GM18520 (cell line): Measurements from ENCODE around the gene INO80.
"Not testable (repeated sequence)": the region's sequence is repeated elsewhere in the genome, so short reads cannot be mapped to it uniquely, and the experiment has no call there.

Experiments used
- ATAC-seq: cut with Tn5 transposase; IDR thresholded peaks from one replicate; pipeline ENCODE4 v1.9.1; 2021; ENCODE audit not compliant: unreplicated experiment

Gene INO80

GRCh38 chr15:41116962-41117252 lies 827 bp upstream of the INO80 start:
- no peak for ATAC-seq

- peak; percentile 30 for ATAC-seq
Measured at GRCh38 chr15:41115652-41116115, 396 bp downstream of the INO80 start.

GRCh38 chr15:41115161-41115651 lies 874 bp downstream of the INO80 start:
- no peak for ATAC-seq

- no peak for ATAC-seq
Measured at GRCh38 chr15:41106947-41107346, 9.1 kb downstream of the INO80 start.

GRCh38 chr15:41105348-41106334 lies 10.4 kb downstream of the INO80 start:
- no peak for ATAC-seq

- ATAC-seq, result no peak
Measured at GRCh38 chr15:41104234-41104633, 11.8 kb downstream of the INO80 start.

- ATAC-seq, result no peak
Measured at GRCh38 chr15:41102854-41103253, 13.2 kb downstream of the INO80 start.

- no peak for ATAC-seq
Measured at GRCh38 chr15:41096178-41096577, 19.9 kb downstream of the INO80 start.

GRCh38 chr15:41085029-41085428 lies 31.1 kb downstream of the INO80 start:
- no peak for ATAC-seq

- ATAC-seq, result no peak
Measured at GRCh38 chr15:41080144-41080543, 35.9 kb downstream of the INO80 start.

GRCh38 chr15:41079717-41080116 lies 36.4 kb downstream of the INO80 start:
- no peak for ATAC-seq

- not testable (repeated sequence) for ATAC-seq
Measured at GRCh38 chr15:41078879-41079278, 37.2 kb downstream of the INO80 start.

GRCh38 chr15:41078125-41078524 lies 38.0 kb downstream of the INO80 start:
- no peak for ATAC-seq

GRCh38 chr15:41073028-41073427 lies 43.1 kb downstream of the INO80 start:
- ATAC-seq, result no peak

- no peak for ATAC-seq
Measured at GRCh38 chr15:41072013-41072412, 44.1 kb downstream of the INO80 start.

- ATAC-seq, result no peak
Measured at GRCh38 chr15:41066516-41066915, 49.6 kb downstream of the INO80 start.

GRCh38 chr15:41061667-41062066 lies 54.4 kb downstream of the INO80 start:
- ATAC-seq, result no peak

GRCh38 chr15:41060505-41060904 lies 55.6 kb downstream of the INO80 start:
- ATAC-seq, result no peak

GRCh38 chr15:41056810-41057209 lies 59.3 kb downstream of the INO80 start:
- no peak for ATAC-seq

GRCh38 chr15:41055706-41056105 lies 60.4 kb downstream of the INO80 start:
- ATAC-seq, result no peak

GRCh38 chr15:41051139-41051538 lies 64.9 kb downstream of the INO80 start:
- ATAC-seq, result no peak

- ATAC-seq, result no peak
Measured at GRCh38 chr15:41048852-41049251, 67.2 kb downstream of the INO80 start.

GRCh38 chr15:41048397-41048796 lies 67.7 kb downstream of the INO80 start:
- no peak for ATAC-seq
